Vagina (tissue), 2 donors: Measurements from ENCODE around the gene KIDINS220. TPM values are rescaled to one million over a fixed set of nuclear protein-coding genes. Genes with fewer than 3 reads are reported as not detected.

Source experiments
- DNase-seq, 2 donors: peaks; one replicate each; pipeline ENCODE4 v3.0.0-alpha.2; 2017; ENCODE audit errors: extremely low spot score in 2 of 2
- H3K27ac ChIP-seq: fragments of 200-600 bp; sonication (generic); one replicate; pipeline ENCODE4 v1.5.1; 2019
- H3K27me3 ChIP-seq: fragments of 200-600 bp; sonication (generic); one replicate; pipeline ENCODE4 v1.5.1; 2019
- H3K36me3 ChIP-seq, 2 donors: fragments of 200-600 bp; sonication (generic); one replicate each; pipeline ENCODE4 v1.5.1; 2017 to 2019
- H3K4me1 ChIP-seq: fragments of 200-600 bp; sonication (generic); one replicate; pipeline ENCODE4 v1.5.1; 2019
- H3K4me3 ChIP-seq, 2 donors: fragments of 200-600 bp; sonication (generic); 1 replicate in 1 of 2; 2 replicates in 1 of 2; pipeline ENCODE4 v1.5.1; 2016 to 2019
- H3K9me3 ChIP-seq: fragments of 200-600 bp; sonication (generic); one replicate; pipeline ENCODE4 v1.5.1; 2019
- POLR2A ChIP-seq, 2 donors: fragments of 450-650 bp; IDR thresholded peaks; one replicate each; pipeline ENCODE4 v1.6.1; 2017; ENCODE audit warnings: antibody characterized with exemption in 2 of 2, mild to moderate bottlenecking in 2 of 2, moderate library complexity in 2 of 2
- POLR2AphosphoS5 ChIP-seq, 2 donors: sonication (generic); formaldehyde crosslinking; IDR thresholded peaks; one replicate each; pipeline ENCODE4 v1.9.0; 2017; ENCODE audit warnings: antibody characterized with exemption in 2 of 2, mild to moderate bottlenecking in 2 of 2, low read depth in 1 of 2; ENCODE audit not compliant: insufficient read depth in 1 of 2
- intact Hi-C: fragments of 100-400 bp; cut with DNase I; formaldehyde crosslinking; loops from one replicate; pipeline ENCODE4 v1.15.1; 2023
- total RNA-seq: library from RNA; depleted of rRNA; stranded (reverse); fragments of >200 nt; gene quantifications from one replicate; pipeline ENCODE4 v1.2.3, GENCODE V29; 2016
- TF ChIP-seq, protein P1 (sequence below), 3 experiments: fragments of 450-650 bp in 2 of 3; fragments of 200-600 bp in 1 of 3; sonication (generic) in 1 of 3; IDR thresholded peaks; one replicate each; pipeline ENCODE4 v1.5.1; 2017 to 2019; ENCODE audit warnings: antibody characterized with exemption in 3 of 3, mild to moderate bottlenecking in 2 of 3, moderate library complexity in 2 of 3

The KIDINS220 gene
- total RNA-seq, 1 donor from 2014 or later: 67.8 TPM

GRCh38 chr2:8817221-8817620 lies 20.2 kb downstream of the KIDINS220 start:
- no peaks in the 10 kb centered on the region for H3K9me3 ChIP-seq
- no peak overlapping the region for H3K4me3 ChIP-seq
- TF ChIP-seq, protein P1, sequence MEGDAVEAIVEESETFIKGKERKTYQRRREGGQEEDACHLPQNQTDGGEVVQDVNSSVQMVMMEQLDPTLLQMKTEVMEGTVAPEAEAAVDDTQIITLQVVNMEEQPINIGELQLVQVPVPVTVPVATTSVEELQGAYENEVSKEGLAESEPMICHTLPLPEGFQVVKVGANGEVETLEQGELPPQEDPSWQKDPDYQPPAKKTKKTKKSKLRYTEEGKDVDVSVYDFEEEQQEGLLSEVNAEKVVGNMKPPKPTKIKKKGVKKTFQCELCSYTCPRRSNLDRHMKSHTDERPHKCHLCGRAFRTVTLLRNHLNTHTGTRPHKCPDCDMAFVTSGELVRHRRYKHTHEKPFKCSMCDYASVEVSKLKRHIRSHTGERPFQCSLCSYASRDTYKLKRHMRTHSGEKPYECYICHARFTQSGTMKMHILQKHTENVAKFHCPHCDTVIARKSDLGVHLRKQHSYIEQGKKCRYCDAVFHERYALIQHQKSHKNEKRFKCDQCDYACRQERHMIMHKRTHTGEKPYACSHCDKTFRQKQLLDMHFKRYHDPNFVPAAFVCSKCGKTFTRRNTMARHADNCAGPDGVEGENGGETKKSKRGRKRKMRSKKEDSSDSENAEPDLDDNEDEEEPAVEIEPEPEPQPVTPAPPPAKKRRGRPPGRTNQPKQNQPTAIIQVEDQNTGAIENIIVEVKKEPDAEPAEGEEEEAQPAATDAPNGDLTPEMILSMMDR (IDR thresholded peaks at IDR 0.05): no peak
- TF ChIP-seq POLR2AphosphoS5 (IDR thresholded peaks at IDR 0.05; ENCODE audit: insufficient read depth in 1 of 2, low read depth in 1 of 2): no peak
- TF ChIP-seq POLR2A (IDR thresholded peaks at IDR 0.05): no peak
- DNase-seq: no peak
- H3K27me3 ChIP-seq: no peaks in the 10 kb centered on the region
- intact Hi-C loops: no loop called here
- H3K36me3 ChIP-seq: peaks cover 0 to 47% of the 10 kb centered on the region in 2 donors
- peaks cover 13% of the 10 kb centered on the region for H3K4me1 ChIP-seq
- no peak overlapping the region for H3K27ac ChIP-seq

GRCh38 chr2:8806885-8807704 lies 30.3 kb downstream of the KIDINS220 start:
- TF ChIP-seq POLR2A (IDR thresholded peaks at IDR 0.05) (no peak), POLR2AphosphoS5 (IDR thresholded peaks at IDR 0.05; ENCODE audit: insufficient read depth in 1 of 2, low read depth in 1 of 2) (no peak)
- TF ChIP-seq, protein P1 (IDR thresholded peaks at IDR 0.05): no peak

DNA sequence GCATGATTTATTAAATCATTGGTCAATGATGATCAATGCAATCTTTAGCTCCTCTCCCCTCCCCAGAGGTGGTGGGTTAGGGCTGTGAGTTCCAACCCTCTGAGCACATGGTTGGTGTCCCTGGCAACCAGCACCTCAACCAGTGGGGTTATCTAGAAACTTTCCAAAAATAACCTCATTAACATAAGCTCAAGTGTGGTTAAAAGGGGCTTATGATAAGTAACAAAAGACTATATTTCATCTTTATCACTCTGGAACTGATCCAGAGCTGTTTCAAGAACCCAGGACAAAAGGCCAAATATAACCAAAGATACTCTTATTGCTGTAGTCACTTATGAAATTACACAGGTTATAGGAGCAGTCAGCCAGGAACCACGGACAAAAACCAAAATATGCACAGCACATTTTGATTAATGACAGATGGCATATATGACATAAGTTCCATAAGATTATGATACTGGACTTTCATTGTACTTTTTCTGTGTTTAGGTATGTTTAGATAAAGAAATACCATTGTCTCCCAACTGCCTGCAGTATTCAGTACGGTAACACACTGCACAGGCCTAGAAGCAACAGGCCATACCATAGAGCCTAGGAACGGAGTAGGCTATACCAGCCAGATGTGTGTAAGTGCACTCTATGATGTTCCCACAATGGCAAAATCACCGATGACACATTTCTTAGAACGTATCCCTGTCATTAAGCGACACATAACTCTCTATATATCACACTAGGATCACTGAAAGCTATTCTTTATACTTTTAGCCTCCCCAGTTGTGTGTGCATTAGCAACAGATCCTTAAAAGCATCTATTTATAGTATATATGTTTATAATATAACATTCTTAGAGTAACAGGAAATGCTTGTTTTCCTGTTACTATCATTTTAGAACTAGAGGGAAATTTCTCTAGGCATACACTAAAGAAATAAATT lies 31.9 kb downstream of the KIDINS220 start:
- TF ChIP-seq POLR2AphosphoS5 (IDR thresholded peaks at IDR 0.05; ENCODE audit: insufficient read depth in 1 of 2, low read depth in 1 of 2) (no peak), POLR2A (IDR thresholded peaks at IDR 0.05) (no peak)
- TF ChIP-seq, protein P1 (IDR thresholded peaks at IDR 0.05): no peak
- Histone ChIP-seq H3K36me3 (peaks cover 0 to 63% of the 10 kb centered on the region in 2 donors), H3K27me3 (no peaks in the 10 kb centered on the region), H3K27ac (no peak overlapping the region), H3K4me3 (no peak overlapping the region), H3K4me1 (no peaks in the 10 kb centered on the region), H3K9me3 (no peaks in the 10 kb centered on the region)
- intact Hi-C loops: no loop called here
- no peak for DNase-seq

More at GRCh38 chr2:8806885-8807704, 30.3 kb downstream of the KIDINS220 start:
- H3K36me3 ChIP-seq: peaks cover 0 to 64% of the 10 kb centered on the region in 2 donors
- no peak overlapping the region for H3K4me3 ChIP-seq
- no peaks in the 10 kb centered on the region for H3K27me3 ChIP-seq
- H3K4me1 ChIP-seq: no peaks in the 10 kb centered on the region
- intact Hi-C loops: no loop called here
- H3K27ac ChIP-seq: no peak overlapping the region
- no peak for DNase-seq
- H3K9me3 ChIP-seq: no peaks in the 10 kb centered on the region

DNA sequence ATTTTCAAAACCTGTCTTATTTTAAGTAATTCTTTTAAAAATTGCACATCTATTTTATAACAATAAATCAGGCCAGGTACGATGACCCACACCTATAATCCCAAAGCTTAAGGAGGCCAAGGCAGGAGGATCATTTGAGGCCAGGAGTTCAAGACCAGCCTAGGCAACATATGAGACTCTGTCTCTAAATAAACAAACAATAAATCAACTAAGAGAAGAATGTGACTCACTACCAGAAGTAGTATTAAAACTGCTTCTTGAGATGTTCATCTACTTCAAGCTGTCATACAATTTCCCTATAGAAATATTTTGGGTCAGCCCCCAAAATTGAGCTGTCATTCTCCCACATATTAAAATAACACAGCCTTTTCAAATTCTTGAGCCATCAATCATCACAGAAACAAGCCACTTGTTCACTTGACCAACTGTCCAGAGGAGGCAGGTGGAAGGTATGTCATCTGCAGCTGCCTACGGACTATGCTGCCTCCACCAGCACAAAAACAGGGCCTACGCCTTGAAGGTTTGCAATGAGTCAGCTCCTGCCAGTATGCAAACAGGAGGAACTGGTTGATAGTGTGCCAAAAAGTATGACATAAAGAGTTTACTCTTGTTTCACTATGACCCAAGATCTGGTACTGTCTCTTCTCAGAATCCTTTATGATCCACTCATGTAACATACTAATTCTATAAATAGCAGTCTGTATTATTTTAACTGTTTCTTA lies 33.6 kb downstream of the KIDINS220 start:
- Histone ChIP-seq H3K4me1 (no peaks in the 10 kb centered on the region), H3K36me3 (peaks cover 0 to 64% of the 10 kb centered on the region in 2 donors), H3K27ac (no peak overlapping the region), H3K27me3 (no peaks in the 10 kb centered on the region), H3K4me3 (no peak overlapping the region), H3K9me3 (no peaks in the 10 kb centered on the region)
- no peak for DNase-seq
- intact Hi-C loops: no loop called here
- TF ChIP-seq POLR2AphosphoS5 (IDR thresholded peaks at IDR 0.05; ENCODE audit: insufficient read depth in 1 of 2, low read depth in 1 of 2) (peak in 1 of 2 donors; percentile 72), POLR2A (IDR thresholded peaks at IDR 0.05) (no peak)

DNA sequence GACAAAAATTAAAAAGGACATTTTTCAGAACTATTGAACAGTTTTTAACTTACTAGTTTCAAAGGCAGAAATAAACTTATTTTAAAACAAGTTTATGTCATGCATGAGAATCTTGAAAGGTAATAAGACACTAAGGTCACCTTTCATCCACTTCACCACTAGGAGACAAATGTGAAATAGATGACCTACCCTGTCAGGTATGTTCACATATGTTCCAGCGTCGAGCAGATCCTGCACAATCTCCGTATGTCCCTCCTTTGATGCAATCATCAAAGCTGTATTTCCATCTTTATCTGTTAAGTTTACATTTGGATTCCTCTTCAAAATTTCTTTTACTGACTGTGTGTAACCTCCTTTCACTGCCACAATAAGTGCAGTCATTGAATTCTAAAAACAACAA lies 34.7 kb downstream of the KIDINS220 start:
- TF ChIP-seq, protein P1 (IDR thresholded peaks at IDR 0.05): no peak
- Histone ChIP-seq H3K36me3 (peaks cover 0 to 60% of the 10 kb centered on the region in 2 donors), H3K27me3 (no peaks in the 10 kb centered on the region), H3K27ac (no peak overlapping the region), H3K9me3 (no peaks in the 10 kb centered on the region), H3K4me1 (no peaks in the 10 kb centered on the region), H3K4me3 (no peak overlapping the region)
- intact Hi-C loops: no loop called here
- DNase-seq: no peak
